KBM-7 (cell line): Measurements from ENCODE around the gene VRTN.
A peak's percentile ranks its signal among the peaks of the same experiment; 100 is the strongest.
"Not testable (repeated sequence)": the region's sequence is repeated elsewhere in the genome, so short reads cannot be mapped to it uniquely, and the experiment has no call there.

ENCODE experiments used
- DNase-seq: peaks from one replicate; pipeline ENCODE4 v3.0.0-alpha.2; 2015
- in situ Hi-C: fragments of 300-500 bp; cut with MboI; formaldehyde crosslinking; loops from 2 replicates; pipeline ENCODE4 v1.14.3; 2020; ENCODE audit warnings: low sequenced_read_pairs, low pct_unique_long_range_greater_than_20kb, mixed read lengths

Gene VRTN

DNA sequence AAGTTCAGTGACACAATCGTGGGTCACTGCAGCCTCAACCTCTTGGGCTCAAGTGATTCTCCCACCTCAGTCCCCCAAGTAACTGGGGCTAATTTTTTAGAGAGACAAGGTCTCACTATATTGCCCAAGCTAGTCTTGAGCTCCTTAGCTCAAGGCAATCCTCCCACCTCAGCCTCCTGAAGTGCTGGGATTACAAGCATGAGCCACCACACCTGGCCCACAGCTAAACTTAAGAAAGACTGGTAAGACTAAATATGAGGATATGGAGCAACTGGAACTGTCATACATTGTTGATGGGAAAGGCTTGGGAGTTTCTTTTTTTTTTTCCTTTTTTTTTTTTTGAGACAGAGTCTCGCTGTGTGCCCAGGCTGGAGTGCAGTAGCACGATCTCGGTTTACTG lies 34.0 kb downstream of the VRTN start:
- DNase-seq: no peak
- in situ Hi-C loops: no loop called here

DNA sequence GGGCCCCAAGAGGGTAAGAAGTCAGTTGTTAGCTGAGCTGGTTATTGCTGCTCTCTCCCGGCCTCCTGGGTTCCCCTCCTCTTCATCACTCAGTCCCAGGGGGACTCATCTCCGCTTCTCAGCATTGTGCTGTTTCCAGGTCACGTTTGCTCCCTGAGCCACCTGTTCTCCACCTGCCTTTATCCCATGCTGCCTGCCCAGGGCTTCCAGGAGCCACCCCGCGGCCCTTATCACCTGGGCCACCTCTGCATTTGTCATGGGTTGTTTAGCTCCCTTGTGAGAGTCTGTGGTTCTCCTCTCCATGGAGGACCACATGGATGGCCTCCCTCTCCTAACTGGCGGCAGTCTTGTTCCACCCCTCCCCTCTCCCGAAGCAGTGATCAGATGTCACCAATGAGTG lies 41.7 kb downstream of the VRTN start:
- no peak for DNase-seq
- in situ Hi-C loops: no loop called here

DNA sequence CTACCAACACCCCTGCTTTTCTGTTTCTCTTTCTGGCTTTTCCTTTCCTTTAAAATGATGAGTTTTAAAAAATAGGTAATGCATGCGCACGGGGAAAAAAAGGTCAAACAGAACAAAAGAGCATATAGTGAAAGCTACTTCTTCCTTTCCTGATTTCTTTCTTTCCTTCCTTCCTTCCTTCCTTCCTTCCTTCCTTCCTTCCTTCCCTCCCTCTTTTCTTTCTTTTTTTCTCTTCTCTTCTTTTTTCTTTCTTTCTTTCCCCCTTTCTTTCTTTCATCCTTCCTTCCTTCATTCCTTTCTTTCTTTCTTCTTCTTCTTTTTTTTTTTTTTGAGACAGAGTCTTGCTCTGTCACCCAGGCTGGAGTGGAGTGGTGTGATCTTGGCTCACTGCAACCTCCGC lies 42.2 kb downstream of the VRTN start:
- in situ Hi-C loops, DNase-seq: not testable (repeated sequence)

DNA sequence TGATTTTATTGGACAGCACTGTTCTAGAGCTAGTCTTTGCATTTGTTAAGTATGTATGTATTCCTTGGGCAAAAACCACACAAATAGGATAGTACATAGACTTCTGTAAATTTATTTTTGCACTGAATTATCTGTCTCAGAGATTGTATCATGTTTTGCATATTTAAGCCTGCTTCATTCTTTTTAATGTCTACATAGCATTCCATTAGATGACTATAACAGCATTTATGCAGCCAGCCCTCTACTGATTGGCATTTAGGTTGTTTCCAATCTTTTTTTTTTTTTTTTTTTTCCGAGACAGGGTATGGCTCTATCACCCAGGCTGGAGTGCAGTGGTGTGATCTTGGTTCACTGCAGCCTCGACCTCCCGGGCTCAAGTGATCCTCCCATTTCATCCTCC lies 43.2 kb downstream of the VRTN start:
- in situ Hi-C loops: no loop called here
- no peak for DNase-seq

DNA sequence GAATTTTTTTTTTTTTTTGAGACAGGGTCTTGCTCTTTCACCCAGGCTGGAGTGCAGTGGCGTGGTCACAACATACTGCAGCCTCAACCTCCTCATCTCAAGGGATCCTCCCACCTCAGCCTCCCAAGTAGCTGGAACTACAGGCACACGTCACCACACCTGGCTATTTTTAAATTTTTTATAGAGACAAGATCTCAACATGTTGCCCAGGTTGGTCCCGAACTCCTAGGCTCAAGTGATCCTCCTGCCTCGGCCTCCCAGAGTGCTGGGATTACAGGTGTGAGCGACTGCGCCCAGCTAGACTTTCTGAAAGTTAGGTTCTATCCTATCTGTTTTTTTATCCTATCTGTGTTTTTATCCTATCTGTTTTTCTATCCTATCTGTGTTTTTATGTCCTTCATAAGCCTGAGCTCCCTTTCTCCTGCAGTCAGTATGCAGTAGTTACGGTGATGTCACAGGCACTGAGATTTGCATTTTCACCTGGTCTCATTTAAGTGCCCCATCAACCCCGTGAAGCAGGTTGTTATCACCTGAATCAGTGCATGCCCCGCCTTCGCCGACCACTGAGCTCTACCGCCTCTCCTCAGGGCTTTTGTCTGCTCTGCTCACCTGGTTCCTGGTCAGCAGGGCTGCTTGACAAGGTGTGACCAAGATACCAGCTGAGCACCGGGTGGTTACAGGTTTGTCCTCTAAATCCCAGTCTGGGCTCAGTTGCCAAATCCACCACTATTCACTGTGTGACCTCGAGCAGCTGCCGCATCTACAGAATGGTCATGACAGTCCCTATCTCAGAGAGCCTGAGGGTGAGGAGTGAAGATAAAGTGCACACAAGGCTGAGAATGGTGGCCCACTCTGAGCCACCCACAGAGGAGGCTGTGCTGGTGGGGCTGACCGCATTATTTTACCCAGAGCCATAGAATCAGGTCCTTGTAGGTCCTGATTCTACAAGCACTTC lies 44.6 kb downstream of the VRTN start:
- no peak for DNase-seq
- in situ Hi-C loops: no loop called here

DNA sequence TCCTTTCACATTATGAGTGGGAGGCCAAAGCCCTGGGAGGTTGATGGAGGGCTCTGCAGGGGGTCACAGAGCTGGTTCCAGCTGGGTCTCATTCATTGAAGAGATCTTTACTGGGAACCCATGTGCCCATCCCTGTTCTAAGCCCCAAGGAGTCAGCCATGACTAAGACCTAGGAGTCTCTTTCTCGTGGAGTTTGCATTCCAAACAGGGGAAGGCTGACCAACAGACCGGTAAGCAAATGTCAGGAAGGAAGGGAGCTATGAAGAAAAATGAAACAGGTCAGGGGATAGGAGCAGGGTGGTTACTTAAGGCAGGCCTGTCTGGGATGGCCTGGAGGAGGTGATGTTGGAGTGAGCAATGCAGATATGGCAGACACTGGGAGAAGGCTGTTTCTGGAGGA lies 46.3 kb downstream of the VRTN start:
- no peak for DNase-seq
- in situ Hi-C loops: no loop called here

DNA sequence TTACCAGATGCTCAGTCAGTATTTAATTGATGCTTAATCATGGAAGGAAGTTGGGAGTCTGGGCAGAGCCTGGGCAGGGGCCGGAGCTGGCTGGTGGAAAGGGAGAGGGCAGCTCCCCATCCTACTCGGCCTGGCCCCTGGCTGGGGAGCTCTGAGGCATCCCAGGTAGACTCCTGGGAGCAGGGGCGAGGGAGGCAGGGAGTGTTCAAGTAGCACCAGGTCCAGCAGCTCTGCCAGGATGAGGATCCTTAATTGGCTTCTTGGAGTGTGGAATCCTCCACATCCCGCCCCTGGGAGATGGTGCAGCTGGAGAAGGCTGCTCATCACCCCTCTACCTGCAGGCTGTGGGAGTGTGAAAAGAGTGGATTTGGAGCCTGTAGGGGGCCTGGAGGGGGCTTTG lies 46.8 kb downstream of the VRTN start:
- no peak for DNase-seq
- in situ Hi-C loops: no loop called here

DNA sequence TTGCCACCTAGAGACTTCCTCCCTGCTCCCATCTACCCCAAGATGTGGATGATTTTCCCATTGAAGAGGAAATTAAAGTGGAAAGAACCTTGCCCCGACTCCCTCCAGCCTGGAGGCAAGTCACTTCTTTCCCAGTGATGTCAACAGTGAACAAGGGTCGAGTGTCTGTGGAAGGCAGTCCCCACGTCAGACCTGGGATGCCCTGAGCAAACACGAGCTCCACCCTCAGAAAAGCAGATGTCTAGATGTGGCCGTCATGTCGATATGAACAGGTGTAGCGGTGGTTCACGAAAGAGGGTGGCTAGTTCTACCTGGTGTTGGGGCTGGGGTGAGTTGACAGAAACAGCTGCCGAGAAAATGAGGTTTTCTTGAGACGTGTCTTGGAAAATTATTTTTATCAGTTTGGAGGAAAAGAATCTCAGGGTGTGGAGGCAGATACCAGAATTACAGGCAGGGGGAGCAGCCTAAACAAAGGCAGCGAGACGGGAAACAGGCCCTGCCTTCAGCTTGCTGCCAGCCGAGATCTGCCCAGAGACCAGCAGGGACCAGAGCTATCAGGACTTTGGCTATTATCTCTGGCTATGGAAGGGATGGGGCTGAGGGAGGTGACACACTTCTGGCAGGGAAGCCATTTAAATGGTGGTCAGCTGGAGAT lies 51.9 kb downstream of the VRTN start:
- DNase-seq: peak; percentile 8
- in situ Hi-C loops: no loop called here

DNA sequence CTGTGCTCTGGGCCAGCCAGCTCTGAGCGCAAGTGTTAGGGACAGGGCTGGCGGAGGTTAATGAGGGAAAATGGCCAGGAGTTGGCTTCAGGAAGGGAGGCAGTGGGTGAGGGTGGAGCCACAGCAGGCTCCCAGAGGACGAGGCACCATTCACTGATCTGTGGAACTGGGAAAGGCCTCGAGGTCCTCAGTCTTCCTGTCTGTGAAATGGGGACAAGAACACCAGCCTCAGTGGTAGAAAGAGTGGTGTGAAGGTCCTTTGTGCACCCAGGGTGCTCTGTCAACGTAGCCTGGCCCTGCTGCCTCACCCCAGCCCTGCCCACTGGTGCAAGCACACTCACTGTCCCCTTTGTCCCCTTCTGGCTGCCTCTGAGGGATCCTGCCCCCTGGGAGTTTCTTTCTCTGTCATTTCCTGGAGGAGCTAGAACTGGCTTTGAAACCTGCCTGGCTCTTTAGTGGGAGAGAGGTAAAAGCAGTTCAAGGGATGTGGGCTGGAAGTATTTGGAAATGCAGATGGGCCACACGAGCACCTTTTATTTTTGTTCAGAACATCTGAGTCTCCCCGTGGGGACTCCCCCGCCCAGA lies 52.7 kb downstream of the VRTN start:
- DNase-seq: no peak
- in situ Hi-C loops: no loop called here

DNA sequence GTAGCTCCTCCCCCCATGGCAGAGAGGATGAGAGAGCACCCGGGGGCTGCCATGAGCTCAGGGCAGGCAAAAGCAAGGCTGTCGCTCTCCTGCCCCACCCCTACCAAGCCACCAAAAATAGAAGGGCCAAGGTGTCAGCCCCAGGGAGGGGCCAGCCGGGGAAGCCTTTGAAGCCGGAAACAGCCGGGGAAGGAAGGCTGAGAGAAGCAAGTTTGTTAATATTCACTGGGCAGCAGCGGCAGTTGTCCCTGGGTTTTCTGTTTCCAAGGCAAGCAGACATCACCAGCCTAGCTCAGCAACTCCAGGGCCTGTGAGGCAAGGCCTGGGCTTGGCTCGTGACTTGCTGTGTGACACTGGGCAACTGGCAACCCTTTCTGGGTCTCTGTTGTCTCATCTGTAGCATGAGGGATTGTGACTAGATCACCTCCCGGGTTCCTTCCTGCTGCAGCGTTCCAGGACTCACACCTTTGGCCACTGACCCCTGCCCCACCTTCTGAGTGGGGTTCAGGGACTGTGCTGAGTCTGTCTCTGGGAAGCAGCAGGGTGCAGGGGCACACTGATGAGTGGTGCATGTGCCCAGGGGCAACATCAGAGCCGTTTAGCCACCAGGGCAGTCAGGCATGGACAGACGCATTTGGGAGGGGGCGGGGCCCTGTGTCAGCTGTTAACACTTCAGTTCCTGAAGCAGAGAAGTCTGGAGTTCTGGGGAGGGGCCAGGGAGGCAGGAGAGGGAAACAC lies 53.4 kb downstream of the VRTN start:
- peak; percentile 31 for DNase-seq
- in situ Hi-C loops: no loop called here

DNA sequence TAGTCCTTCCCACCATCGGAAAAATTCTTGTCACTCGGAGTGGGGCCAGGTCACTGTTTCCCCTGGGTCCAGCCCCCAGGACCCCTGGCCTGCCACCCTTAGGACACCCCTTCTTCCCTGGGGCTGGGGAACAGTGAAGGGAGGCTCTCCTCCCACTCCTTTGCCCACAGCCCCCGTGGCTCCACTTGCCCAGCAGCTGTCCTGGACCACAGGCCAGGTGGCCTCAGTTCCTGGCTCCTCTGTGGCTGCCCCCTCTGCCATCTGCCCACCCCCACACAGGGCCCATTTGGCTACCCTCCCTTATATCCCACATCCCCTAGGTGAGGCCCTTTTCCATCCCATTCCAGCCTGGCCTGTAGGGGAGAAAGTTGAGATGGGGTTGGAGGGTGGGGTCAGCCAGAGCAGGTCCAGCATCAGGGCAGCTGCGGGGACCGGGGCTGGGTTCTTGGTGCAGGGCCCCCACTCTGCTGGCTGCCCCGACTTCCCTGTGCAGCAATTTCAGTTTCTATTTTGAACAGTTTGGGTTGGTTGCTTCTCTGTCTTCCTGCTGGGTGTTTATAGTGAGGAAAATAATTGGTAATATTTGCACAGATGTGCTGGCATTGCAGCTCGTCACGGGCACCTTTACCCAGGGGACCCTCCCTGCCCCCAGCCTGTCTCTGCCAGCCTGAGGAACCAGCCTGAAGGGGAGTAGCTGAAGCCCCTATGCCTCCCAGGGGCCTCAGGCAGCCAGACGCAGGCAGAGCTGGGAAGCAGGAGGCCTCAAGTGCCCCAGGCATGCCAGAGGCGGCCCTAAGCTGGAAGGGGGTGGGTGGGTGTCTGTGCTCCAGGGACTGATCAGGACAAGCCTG lies 54.4 kb downstream of the VRTN start:
- in situ Hi-C loops: no loop called here
- no peak for DNase-seq

DNA sequence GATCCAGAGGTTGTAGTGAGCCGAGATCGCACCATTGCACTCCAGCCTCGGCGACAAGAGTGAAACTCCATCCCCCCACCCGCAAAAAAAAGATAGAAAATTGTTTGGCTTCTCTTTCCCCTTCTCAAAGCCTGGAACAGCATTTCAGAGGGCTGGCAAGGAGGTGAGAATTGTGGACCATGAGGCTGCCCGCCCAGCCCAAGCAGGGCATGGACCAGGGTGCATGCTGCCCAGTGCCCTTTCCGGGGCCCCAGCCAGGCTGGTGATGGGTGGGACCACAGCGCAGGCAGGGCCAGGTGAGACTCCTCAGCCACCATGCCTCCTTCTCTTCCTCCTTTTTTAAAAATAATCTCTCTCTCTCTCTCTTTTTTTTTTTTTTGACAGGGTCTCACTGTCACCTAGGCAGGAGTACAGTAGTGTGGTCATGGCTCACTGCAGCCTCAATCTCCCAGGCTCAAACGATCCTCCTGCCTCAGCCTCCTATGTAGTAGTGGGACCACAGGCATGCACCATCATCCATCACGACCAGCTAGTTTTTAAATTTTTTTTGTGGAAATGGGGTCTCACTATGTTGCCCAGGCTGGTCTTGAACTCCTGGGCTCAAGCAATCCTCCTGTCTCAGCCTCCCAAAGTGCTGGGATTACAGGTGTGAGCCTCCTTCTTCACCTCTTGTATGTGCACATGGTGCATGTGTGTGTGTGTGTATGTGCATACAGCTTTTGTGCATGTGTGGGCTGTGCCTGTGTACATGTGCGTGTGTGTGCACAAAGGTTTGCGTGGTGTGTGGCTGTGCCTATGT lies 55.5 kb downstream of the VRTN start:
- no peak for DNase-seq
- in situ Hi-C loops: no loop called here

DNA sequence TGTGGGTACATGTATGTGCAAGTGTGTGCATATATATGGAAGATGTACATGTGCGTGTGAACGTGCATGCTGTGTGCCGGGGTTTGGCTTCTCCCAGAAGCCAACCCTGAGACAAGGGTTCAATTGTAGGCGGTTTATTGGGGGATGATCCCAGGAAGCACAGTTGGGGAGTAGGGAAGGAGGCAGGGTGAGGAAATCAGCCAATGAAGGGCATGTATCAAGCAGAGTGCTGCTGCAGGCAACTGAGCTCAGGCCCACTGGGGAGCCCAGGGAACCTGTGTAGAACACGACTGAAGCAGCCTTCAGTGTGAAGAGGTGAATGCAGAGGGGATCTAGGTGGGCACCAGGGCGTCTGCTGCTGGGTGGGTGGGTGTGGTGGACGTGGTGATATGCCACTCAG lies 56.2 kb downstream of the VRTN start:
- no peak for DNase-seq
- in situ Hi-C loops: no loop called here

DNA sequence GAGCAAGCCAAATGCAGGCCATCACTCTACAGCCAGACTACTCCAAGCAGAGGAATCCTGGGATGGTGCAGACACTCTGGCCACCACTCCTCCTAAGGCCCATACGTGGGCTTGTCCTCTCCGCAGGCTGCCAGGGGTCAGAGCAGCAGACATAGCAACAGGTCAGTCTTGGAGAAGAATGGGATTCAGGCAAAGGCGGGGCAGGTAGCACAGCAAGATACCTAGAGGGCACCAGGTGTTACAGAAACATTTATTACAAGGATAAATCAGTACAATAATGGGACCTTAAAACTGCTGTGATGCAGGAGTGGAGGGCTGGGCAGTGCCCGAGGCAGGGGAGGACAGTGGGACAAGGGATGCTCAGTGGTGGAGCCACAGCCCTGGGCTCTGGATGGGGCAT lies 57.4 kb downstream of the VRTN start:
- DNase-seq: no peak
- in situ Hi-C loops: no loop called here

DNA sequence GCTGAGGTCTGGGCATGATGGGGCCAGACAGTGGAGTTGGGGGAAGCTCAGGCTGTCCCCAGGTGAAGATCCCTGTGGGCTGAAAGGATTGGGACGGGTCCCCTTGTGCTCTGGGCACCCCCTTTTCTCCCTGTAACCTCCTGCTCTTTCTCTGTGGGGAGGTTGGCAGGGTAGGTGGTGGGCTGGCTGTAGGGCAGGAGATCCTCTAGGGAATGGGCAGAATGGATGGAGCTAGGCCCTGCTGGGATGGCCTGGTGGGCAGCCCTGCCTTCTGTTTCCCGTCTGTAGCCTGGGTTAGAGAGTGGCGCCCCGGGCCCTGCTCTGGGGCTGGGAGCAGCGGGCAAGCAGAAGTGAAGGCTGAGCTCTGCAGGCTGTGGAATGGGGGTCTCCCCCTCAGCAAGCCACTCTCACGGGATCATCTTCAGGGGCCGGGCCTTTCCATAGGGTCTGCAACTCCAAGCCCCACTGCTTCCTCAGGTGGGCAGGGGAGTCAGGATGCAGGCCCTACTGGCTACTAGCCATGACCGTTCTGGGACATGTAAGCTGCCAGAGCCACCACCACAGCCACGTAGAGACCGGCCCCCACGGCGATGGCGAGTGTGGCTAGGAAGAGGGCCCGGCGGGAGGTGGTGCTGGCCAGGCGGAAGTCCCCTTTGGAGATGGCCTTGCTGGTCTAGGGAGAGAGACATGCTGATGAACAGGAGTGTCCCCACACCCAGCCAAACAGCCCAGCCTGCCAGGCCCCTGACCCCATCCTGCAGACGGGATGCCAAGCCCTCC lies 58.9 kb downstream of the VRTN start:
- no peak for DNase-seq
- in situ Hi-C loops: no loop called here

DNA sequence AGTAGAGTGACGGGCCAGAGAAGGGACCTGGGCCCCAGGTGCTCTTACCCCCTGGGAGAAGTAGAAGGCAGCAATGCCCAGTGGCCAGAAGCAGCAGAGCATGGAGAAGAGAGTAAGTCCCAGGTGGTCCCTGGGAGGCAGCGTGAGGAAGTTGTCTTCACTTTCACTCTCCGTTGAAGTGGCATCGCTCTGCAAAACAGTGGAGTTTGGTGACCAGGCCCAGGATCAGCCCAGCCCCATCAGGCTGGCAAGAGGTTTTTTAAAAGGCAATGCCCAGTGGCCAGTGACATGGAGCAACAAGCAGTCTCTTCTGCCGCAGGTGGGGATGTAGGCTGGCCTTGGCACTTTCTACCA lies 59.5 kb downstream of the VRTN start:
- DNase-seq: no peak
- in situ Hi-C loops: no loop called here

DNA sequence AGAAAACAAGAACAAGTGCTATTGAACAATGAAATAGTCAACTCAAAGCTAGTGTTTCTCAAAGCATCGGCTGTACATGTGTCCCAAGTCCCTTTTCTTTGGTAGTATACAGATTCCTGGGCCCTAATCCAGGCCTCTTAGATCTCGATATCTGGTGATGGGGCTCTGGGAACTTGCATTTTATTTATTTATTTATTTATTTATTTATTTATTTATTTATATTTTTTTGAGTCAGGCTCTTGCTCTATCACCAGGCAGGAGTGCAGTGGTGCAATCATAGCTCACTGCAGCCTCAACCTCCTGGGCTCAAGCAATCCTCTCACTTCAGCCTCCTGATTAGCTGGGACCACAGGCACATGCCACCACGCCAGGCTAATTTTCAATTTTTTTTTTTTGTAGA lies 60.6 kb downstream of the VRTN start:
- in situ Hi-C loops: no loop called here
- no peak for DNase-seq
